GM19452 (cell line): ENCODE results near the gene ATP8A1.
A peak's percentile ranks its signal among the peaks of the same experiment; 100 is the strongest.

Experiments
- ATAC-seq: cut with Tn5 transposase; IDR thresholded peaks from one replicate; pipeline ENCODE4 v1.9.1; 2021; ENCODE audit not compliant: unreplicated experiment

ATP8A1 gene

GRCh38 chr4:42574870-42575430 lies 82.0 kb downstream of the ATP8A1 start:
- ATAC-seq: no peak

- ATAC-seq: no peak
These were observed 83.7 kb downstream of the ATP8A1 start for GRCh38 chr4:42573249-42573648.

GRCh38 chr4:42570221-42570620 lies 86.7 kb downstream of the ATP8A1 start:
- no peak for ATAC-seq

GRCh38 chr4:42568610-42569207 lies 88.2 kb downstream of the ATP8A1 start:
- peak; percentile 91 for ATAC-seq

- ATAC-seq: no peak
These were observed 90.1 kb downstream of the ATP8A1 start for GRCh38 chr4:42566835-42567234.

- no peak for ATAC-seq
These were observed 94.9 kb downstream of the ATP8A1 start for GRCh38 chr4:42562016-42562415.

GRCh38 chr4:42561031-42561430 lies 95.9 kb downstream of the ATP8A1 start:
- ATAC-seq: no peak

- ATAC-seq: no peak
These were observed 96.4 kb downstream of the ATP8A1 start for GRCh38 chr4:42560467-42560861.

GRCh38 chr4:42558156-42558555 lies 98.7 kb downstream of the ATP8A1 start:
- no peak for ATAC-seq

- no peak for ATAC-seq
These were observed 101.1 kb downstream of the ATP8A1 start for GRCh38 chr4:42555828-42556227.

- ATAC-seq: no peak
These were observed 102.8 kb downstream of the ATP8A1 start for GRCh38 chr4:42554072-42554471.

GRCh38 chr4:42549896-42550295 lies 107.0 kb downstream of the ATP8A1 start:
- ATAC-seq: no peak

GRCh38 chr4:42547805-42548204 lies 109.1 kb downstream of the ATP8A1 start:
- ATAC-seq: no peak

- ATAC-seq: no peak
These were observed 113.1 kb downstream of the ATP8A1 start for GRCh38 chr4:42543762-42544161.

- no peak for ATAC-seq
These were observed 113.8 kb downstream of the ATP8A1 start for GRCh38 chr4:42543126-42543525.

- ATAC-seq: no peak
These were observed 115.3 kb downstream of the ATP8A1 start for GRCh38 chr4:42541647-42542046.

GRCh38 chr4:42533042-42533441 lies 123.9 kb downstream of the ATP8A1 start:
- ATAC-seq: no peak

GRCh38 chr4:42531341-42532030 lies 125.4 kb downstream of the ATP8A1 start:
- ATAC-seq: no peak

GRCh38 chr4:42523066-42523718 lies 133.7 kb downstream of the ATP8A1 start:
- no peak for ATAC-seq

- no peak for ATAC-seq
These were observed 137.0 kb downstream of the ATP8A1 start for GRCh38 chr4:42519803-42520417.

- no peak for ATAC-seq
These were observed 141.6 kb downstream of the ATP8A1 start for GRCh38 chr4:42515156-42515884.
